GM12878 (cell line): ENCODE results near the gene ZNF22. TPM values are rescaled to one million over a fixed set of nuclear protein-coding genes. Genes with fewer than 3 reads are reported as not detected.
A peak's percentile ranks its signal among the peaks of the same experiment; 100 is the strongest.

Experiments used
- CBFB ChIP-seq: IDR thresholded peaks from 2 replicates; pipeline ENCODE4 v1.6.1; 2016; ENCODE audit warnings: antibody characterized with exemption, low read depth
- HDGF ChIP-seq: fragments of 450-650 bp; IDR thresholded peaks from 2 replicates; pipeline ENCODE4 v1.6.1; 2016; ENCODE audit warnings: antibody characterized with exemption
- NBN ChIP-seq: fragments of 450-650 bp; IDR thresholded peaks from 2 replicates; pipeline ENCODE4 v1.6.1; 2016
- polyA plus RNA-seq, 11 experiments: library from polyadenylated mRNA; depleted of rRNA in 4 of 11; unstranded in 6 of 11; stranded (reverse) in 5 of 11; fragments of >200 nt; fragmentation: Nextera tagmentation in 4 of 11; fragmentation: Illumina TruSeq in 1 of 11; extraction: Ambion mirVana in 4 of 11; extraction: Trizol in 1 of 11; gene quantifications; 1 replicate in 1 of 11; 2 replicates in 10 of 11; pipeline versions ENCODE4 v1.2.1 to v1.2.3, GENCODE V29; 2011 to 2016; ENCODE audit warnings: inconsistent platforms in 2 of 11, missing spikeins in 2 of 11, low read depth in 1 of 11
- total RNA-seq, 4 experiments: library from RNA; depleted of rRNA in 3 of 4; stranded (reverse); fragments of >200 nt in 3 of 4; fragmentation: Illumina TruSeq in 1 of 4; extraction: Trizol in 1 of 4; gene quantifications; 2 replicates each; pipeline versions ENCODE4 v1.2.1 to v1.2.3, GENCODE V29; 2013 to 2021
- TF ChIP-seq, protein P1 (sequence below): fragments of 450-650 bp; conservative IDR thresholded peaks from 2 replicates; pipeline ENCODE4 v1.6.1; 2017; ENCODE audit warnings: mild to moderate bottlenecking, moderate library complexity
- TF ChIP-seq, protein P2 (sequence below): fragments of 450-650 bp; IDR thresholded peaks from 2 replicates; pipeline ENCODE4 v1.6.1; 2017; ENCODE audit warnings: antibody characterized with exemption, mild to moderate bottlenecking, moderate library complexity
- TF ChIP-seq, protein P3 (sequence below): IDR thresholded peaks from 2 replicates; pipeline ENCODE4 v1.6.1; 2011; ENCODE audit warnings: mild to moderate bottlenecking, low read depth, low read length, moderate library complexity; ENCODE audit not compliant: insufficient replicate concordance

ZNF22 gene
- total and polyA plus RNA-seq, 10 of the 15 experiments (the other 5 are each of a cell fraction or from before 2014, with no cell fraction given), result 31.1 to 74.4 (median 43.8) TPM

GRCh38 chr10:44960482-44961229 is 40.1 kb upstream of the ZNF22 start (continued):
- no peak for TF ChIP-seq HDGF
- TF ChIP-seq, protein P1, sequence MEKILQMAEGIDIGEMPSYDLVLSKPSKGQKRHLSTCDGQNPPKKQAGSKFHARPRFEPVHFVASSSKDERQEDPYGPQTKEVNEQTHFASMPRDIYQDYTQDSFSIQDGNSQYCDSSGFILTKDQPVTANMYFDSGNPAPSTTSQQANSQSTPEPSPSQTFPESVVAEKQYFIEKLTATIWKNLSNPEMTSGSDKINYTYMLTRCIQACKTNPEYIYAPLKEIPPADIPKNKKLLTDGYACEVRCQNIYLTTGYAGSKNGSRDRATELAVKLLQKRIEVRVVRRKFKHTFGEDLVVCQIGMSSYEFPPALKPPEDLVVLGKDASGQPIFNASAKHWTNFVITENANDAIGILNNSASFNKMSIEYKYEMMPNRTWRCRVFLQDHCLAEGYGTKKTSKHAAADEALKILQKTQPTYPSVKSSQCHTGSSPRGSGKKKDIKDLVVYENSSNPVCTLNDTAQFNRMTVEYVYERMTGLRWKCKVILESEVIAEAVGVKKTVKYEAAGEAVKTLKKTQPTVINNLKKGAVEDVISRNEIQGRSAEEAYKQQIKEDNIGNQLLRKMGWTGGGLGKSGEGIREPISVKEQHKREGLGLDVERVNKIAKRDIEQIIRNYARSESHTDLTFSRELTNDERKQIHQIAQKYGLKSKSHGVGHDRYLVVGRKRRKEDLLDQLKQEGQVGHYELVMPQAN, result no peak
- TF ChIP-seq, protein P2, sequence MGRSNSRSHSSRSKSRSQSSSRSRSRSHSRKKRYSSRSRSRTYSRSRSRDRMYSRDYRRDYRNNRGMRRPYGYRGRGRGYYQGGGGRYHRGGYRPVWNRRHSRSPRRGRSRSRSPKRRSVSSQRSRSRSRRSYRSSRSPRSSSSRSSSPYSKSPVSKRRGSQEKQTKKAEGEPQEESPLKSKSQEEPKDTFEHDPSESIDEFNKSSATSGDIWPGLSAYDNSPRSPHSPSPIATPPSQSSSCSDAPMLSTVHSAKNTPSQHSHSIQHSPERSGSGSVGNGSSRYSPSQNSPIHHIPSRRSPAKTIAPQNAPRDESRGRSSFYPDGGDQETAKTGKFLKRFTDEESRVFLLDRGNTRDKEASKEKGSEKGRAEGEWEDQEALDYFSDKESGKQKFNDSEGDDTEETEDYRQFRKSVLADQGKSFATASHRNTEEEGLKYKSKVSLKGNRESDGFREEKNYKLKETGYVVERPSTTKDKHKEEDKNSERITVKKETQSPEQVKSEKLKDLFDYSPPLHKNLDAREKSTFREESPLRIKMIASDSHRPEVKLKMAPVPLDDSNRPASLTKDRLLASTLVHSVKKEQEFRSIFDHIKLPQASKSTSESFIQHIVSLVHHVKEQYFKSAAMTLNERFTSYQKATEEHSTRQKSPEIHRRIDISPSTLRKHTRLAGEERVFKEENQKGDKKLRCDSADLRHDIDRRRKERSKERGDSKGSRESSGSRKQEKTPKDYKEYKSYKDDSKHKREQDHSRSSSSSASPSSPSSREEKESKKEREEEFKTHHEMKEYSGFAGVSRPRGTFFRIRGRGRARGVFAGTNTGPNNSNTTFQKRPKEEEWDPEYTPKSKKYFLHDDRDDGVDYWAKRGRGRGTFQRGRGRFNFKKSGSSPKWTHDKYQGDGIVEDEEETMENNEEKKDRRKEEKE, result no peak
- TF ChIP-seq, protein P3, sequence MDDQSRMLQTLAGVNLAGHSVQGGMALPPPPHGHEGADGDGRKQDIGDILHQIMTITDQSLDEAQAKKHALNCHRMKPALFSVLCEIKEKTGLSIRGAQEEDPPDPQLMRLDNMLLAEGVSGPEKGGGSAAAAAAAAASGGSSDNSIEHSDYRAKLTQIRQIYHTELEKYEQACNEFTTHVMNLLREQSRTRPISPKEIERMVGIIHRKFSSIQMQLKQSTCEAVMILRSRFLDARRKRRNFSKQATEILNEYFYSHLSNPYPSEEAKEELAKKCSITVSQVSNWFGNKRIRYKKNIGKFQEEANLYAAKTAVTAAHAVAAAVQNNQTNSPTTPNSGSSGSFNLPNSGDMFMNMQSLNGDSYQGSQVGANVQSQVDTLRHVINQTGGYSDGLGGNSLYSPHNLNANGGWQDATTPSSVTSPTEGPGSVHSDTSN, result peak; percentile 42
- TF ChIP-seq CBFB, result no peak
- TF ChIP-seq NBN, result peak; percentile 66
- TF ChIP-seq, all 136 proteins: peak for 9
